ENCODE data around the gene PIGO.

PIGO gene

DNA sequence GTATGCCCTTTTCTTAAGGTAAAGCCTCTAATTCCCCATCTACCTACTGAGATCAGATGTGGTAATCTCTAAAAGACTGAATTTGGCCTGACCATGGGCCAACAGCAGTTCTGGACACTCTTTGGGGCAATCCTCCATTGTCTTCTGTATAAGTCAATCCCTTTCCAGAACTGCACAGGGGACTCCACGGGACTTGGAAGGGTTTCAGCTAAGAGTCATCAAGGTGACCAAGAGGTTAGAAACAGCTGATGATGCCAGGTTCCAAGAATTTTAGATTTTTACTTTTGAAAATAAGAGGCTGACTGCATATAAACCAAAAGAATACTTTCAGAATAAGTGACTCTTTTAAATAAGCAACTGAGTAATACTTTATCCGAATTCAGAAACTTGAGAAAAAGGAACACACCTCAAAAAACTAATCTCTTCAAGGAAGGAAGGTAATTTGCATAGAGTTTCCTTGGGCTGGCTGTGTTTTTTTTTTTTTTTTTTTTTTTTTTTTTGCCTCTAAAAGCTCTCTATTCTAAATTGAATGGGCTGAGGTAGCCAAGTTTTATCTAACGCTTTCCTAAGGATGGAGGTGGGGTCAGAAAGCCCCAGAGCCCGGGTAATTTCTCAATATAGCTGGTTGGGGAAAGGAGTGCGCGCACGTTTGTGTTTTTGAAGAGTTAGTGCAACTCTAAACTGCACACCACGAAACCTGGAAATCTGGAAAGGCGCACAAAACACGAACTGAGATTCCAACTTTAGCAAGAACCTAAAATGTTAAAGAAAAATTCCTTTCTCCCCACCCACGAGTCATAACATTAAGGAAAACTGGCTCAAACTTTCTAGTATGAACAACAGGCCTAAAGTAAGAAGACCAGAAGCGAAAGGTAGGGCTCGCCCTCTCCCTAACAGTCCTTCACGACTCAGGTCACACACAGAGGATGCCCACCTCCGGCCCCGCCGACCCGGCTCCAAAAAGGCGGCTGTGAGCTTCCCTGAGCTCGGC is 25.3 kb downstream of the PIGO start:
- no peak for DNase-seq

DNA sequence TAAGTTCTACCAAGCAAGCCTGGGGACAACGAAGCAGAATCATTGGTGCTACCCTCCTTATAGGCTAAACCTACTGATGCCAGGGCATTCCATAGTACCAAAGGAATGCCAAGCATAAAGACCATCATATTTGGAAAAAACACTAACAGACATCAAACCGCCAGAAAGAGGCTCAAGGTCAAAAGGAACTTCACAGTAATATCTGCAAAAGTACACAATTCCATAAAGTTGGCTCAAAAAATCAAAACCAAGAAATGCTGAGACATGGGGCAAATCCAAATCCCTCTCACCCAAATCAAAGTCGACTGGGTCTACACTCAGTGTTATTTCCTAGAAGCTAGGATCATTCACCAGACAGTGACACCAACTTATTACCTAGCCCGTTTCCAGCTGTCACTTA is 27.4 kb downstream of the PIGO start:
- DNase-seq = no peak

DNA sequence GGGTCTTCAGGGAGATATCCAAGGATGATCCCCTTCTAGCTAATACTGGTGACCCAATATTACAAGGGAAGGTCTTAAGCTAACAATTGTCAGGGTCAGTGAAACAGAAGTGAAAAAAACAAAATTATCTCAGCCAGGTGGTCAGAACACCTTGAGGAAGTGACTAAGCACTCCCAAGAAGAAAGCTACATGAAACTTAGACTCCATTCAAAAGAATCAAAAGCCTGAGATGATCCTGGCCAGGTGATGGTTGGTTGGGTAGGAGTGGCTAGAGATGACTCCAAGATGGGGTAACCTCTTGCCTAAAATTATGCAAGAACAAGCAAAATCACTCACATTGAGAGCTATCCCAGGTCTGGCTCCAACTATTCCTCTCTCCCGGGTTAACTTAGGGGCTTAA is 29.3 kb downstream of the PIGO start:
- no peak for DNase-seq

DNA sequence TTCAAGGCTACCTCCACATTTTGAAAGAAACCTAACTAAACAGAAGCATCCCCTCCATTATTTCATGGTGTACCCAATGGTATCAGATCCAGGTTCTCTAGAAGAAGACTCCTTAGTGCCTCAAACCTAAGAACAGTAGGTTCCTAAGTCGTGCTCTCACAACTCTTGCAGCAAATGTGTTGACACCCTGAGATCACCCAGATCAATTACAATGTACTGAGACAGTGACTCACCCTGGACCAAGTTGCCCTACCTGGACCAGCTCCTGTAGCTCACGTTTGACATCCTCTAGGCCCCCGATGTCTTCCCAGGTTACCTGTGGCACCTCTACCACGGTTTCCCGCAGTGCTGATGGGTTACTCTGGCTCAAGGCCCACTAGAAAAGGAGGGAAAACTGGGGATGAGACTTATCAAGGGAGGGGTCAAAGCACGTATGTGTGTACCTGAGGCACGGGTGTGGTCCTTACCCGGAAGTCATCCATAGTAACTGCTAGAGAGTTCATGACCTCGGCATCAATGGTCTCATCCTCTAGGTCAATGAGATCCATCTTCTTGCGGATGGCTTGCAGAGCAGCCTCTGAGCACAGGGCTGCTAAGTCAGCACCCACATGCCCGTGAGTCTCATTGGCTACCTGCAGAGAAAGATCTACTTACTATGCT is 35.7 kb downstream of the PIGO start:
- no peak for DNase-seq

DNA sequence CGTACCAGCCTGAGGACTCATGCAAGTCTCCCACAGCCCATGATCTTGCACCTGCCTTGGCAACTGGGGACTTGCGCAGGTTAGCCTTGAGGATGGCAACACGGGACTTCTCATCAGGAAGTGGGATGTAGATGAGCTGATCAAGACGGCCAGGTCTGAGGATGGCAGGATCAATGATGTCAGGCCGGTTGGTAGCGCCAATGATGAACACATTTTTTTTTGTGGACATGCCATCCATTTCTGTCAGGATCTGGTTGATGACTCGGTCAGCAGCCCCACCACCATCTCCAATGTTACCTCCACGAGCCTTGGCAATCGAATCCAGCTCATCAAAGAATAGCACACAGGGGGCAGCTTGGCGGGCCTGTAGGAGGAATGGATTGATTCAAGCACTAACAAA is 37.0 kb downstream of the PIGO start:
- DNase-seq = no peak

DNA sequence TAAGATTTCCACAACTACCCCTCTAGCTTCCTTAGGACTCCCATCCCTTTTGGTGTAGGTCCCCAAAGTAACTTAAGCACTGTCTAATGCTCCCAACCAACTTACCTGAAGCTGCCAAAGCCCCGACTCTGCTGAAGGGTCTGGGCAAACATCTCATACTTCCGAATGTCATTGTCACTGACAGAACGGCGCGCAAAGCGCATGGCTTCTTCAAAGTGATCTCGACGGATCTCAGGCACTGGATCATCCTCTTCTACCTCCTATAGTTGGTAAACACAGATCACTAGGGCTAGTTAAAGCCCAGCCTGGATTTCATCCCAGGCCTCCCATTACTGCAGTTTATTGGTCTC is 39.1 kb downstream of the PIGO start:
- no peak for DNase-seq

DNA sequence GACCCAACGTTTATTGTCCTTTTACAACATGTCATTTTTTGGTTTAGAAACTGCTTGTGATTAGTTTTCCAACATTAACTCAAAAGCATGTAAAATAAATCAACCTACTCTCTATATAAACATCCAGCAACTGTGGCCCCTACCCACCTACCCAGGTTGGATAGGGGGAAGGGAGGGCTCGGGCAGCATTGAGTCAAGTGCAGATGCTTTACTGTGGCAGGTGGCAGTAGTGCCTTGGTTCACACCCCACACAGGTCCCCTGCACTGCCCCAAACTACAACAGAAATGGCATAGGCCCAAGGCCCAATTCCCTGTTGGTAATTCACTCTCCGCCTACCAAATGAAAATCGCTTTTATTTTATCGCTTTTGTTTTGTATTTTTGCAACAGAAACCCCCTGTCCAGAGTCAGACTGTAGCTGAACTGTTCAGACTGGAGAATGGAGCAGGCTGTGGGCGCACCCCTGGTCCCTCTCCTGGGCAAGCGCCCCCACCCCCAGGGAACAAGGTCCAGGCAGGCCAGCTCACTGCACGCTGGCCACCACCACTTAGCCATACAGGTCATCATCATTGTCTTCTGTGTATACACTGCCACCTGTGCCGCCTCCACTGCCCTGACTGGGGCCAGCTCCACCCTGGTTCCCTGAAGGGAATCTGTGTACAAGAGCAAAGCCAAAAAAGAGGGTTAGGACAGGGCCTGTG is 39.7 kb downstream of the PIGO start:
- no peak for DNase-seq

DNA sequence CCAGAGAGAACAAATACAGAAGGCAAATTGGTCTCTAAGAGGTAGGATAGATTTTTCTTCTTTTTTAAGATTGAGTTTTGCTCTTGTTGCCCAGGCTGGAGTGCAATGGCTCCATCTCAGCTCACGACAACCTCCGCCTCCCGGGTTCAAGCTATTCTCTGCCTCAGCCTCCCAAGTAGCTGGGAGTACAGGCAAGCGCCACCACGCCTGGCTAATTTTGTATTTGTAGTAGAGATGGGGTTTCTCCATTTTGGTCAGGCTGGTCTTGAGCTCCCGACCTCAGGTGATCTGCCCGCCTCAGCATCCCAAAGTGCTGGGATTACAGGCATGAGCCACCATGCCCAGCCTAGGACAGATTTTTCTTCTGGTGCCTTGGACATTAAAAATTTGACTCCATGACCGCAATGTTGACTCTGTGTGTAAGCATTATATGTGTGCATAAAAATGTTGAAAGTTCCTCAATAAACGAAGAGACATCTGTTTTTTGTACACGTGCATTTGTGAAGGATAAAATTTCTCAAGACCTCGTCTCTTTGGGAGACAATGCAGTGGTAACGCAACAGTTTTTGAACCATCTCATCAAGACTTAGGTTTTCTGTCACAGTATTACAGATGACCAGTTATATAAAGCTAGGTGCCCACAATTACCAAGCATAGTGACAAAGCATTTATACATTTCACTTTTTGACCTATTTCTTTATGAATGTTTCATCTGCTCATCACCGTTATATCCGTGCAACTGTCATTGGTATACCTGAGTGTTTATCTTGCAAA is 41.3 kb downstream of the PIGO start:
- DNase-seq = no peak

DNA sequence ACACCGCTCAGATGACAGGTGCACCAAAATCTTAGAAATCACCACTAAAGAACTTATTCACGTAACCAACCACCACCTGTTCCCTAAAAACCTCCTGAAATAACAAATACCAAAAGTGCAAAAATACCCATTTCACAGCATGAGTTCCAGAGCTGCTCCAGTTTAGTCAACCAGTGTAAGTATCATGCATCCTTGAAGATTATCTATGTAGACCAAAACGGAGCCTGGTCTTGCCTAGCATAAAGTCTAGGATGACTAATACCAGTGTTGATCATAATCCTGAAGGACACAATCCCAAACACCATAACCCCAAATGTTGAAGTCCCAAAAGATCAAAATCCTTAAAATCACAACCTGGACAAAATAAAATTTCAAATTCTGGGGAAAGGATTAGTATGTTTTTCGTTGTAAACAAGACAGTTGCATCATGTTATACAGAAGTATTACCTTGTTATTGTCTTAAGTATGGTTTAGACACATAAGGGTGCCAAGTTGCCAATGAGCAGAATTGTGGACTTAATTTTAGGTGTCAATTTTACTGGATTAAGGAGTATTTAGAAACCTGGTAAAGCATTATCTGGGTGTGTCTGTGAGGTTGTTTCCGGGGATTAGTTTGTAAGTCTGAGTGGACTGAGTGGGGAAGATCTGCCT is 42.1 kb downstream of the PIGO start:
- no peak for DNase-seq

DNA sequence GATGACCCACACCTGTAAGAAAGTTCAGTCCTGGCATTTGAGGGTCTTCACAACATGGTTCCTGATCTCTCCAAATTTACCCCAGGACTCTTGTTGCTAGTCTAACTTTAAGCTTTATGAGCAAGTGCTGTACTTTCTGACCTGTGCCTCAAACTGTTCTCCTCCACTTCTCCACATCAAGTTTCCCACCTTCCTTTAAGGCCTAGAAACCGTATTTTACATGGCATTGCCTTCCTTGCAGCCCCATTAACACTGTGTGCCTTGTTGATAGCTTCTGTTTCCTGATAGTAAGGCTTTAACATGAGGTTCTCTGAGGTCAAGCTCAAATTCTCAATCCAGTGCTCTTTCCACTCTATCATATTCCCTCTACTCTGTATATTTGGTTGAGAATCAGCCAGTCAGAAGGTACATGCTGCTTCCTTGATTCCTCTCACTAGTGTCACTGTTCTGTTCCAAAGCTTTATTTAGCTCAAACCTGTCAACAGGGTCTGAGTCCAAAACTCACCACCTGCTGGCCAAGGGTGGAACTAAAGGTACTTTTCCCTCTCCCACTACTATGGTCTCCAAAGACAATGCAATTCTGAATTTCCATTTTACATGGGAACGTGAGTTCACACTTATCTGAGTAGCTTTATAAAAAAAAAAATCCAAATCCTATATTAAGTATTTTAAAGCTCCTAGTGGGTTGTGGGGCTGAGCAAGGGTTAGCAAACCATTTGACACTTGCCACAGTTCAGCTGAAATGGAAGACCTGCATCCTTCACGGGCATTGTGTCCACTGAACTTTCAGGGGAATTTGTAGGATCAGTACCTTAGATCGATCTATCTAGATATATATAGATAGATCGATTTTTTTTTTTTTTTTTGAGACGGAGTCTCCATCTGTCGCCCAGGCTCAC is 45.1 kb downstream of the PIGO start:
- DNase-seq = peak; percentile 26

DNA sequence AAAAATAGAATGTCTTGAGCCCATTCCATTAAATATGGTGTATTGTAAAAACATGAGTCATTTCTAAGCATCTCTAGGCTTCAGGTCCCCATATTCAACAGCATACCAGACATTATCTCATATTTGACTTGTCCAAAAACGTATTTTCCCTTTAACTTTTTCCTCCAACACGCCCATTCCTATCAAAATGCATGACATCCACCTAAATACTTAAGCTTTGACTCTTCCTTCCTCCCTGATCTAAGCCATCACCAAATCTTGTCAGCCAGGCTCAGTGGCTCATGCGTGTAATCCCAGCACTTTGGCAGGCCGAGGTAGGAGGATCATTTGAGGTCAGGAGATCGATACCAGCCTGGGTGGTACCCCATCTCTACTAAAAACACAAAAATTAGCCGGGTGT is 47.9 kb downstream of the PIGO start:
- DNase-seq = no peak

DNA sequence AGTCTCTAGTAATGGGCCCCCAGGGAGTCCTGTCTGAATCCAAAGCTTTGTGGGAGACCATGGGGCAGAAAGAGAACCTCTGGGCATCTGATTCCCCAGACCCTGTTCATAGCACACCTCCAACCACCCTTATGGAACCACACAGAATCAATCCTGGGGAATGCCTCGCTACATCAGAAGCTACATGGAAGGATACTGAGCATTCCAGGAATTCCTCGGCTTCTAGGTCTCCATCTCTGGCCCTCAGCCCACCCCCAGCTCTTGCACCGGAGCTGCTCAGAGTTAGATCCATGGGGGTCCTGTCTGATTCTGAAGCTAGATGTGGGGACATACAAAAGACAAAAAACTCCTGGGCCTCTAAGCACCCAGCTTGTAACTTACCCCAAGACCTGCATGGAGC is 52.3 kb downstream of the PIGO start:
- DNase-seq = no peak

DNA sequence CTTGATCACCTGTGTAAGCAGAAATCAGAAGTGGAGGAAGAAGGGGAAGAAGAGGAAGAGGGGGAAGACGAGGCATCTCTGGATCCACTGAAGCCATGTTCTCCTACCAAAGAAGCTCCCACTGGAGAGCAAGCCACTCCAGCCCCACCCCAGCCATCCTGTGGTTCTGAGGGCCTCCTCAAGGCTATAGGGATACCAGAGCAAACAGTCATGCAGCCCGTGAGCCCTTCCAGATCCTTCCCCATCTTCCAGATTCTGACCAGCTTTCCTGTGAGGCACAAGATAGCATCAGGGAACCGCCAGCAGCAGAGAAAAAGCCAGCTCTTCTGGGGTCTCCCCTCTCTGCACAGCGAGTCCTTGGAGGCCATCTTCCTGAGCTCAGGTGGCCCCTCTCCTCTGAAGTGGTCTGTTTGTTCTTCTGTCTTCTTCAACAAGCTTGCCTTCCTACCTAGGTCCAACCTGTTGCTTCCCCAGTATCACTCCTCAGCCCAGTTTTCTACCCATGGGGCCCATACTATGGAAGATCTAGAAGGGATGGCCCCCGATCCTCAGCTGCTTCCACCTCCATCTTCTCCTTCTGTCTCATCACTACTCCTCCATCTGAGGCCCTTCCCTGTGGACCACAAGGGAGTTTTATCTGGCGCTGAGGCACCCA is 53.4 kb downstream of the PIGO start:
- DNase-seq = no peak

DNA sequence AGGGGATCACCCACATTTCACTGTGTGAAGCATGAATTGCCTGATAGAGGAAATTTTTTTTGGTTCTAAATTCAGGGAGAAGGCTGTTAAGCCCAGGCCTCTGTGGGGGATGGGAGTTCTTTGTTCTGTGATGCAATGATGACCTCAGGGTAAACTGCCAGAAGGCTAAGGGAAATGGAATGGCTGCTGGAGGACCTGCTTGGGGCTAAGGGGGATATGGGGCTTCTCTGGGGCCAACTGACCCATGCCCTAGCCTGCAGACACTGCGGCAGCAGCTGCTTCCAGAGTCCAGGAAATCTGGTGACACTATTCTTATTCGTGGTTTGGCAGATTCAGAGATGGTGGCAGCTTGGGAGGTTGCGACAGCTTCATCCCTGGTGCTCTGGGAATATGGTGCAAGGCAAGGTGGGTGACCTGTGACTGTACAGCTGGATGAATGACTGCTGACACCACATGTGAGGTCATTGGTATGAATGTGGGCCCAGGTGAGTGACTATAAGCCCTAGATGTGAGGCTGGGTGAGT is 54.2 kb downstream of the PIGO start:
- no peak for DNase-seq
